Right forelimb (tissue), 1 donor: ENCODE data around the gene KIFC3.
"Not testable (repeated sequence)": the region's sequence is repeated elsewhere in the genome, so short reads cannot be mapped to it uniquely, and the experiment has no call there.

Experiments
- DNase-seq: peaks from one replicate; pipeline ENCODE4 v3.0.0-alpha.2; 2018

The KIFC3 gene

GRCh38 chr16:57825298-57826044 lies 23.2 kb upstream of the KIFC3 start:
- DNase-seq = no peak

DNA sequence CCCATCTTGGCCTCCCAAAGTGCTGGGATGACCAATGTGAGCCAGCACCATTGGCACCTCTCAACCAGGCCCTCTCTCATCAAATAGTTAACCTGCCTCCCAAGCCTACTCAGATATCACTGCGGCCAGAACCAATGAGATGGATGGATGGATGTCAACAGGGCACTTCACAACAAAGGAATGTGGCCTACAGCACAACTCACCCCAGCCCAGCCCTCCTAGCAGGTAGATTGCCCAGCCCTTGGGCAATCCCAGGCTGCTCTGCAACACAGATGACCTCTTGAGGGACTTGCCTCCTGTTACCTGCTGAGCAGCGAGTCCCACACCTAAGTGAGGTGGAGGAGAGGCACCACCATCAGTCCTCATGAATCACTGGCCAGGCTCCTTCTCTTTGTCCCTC lies 22.6 kb upstream of the KIFC3 start:
- DNase-seq = no peak

DNA sequence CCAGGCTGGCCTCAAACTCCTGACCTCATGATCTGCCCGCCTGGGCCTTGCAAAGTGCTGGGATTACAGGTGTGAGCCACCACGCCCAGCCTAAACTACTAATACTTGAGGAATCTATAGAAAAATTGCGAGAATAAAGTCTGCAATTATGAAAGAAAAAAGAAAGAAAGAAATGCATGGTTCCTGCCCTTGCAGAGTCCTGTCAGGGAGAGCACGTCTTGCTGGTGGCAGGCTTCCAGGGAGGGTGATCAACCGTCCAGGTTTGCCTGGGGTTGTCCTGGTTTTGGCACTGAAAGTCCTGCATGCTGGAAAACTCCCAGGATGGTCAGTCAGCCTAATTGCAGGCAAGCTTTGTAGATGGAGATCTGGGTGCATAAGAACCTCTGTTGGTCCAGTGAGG lies 21.5 kb upstream of the KIFC3 start:
- no peak for DNase-seq

DNA sequence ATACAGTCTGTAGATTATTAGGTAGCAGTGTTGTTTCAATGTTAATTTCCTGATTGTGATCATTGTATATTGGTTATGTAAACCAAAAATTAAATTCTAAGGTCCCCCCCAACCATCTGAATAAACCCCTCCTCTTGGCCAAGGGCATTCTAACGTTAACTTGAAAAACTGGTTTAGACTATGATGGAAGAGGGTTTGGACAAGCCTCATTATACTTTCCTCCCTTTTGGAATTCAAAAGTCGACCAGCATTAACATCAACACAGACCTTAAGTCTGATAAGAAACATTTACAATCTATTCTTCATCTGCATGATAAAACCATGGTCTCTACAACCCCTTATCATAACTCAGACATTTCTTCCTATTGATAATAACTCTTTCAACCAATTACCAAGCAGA lies 20.6 kb upstream of the KIFC3 start:
- no peak for DNase-seq

GRCh38 chr16:57822018-57822553 lies 19.8 kb upstream of the KIFC3 start:
- DNase-seq = no peak

DNA sequence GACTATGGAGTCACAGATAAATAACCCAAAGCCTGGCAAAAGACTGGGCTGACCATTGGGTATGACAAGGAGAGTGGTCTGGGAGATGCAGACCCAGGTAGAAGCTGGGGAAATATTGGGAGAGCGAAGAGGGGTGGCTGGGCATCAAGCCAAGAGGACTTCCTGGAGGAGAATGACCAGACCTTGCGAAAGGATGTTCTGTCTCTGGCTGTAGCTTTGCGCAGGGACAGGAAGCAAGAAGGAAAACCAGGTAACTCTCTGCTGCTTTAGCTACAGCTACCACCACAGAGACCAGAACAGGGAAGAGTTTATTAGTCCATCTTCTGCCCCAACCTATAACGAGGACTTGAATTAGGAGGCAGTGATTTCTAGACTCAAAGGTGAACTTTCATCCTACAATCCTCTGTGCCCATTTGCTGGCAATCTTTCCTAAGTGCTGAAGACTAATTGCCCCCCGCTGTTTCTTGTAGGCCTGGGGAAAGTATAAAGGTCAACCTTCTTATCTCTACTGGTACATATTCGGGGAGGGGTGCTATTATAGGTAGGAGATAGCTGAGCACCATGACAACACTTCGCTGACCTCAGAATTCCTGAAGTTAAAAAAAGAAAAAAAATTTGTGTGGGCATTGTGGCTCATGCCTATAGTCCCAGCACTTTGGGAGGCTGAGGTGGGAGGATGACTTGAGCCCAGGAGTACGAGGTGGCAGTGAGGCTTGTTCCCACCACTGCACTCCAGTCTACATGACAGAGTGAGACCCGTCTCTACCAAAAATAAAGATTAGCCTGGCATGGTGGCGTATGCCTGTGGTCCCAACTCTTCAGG lies 19.1 kb upstream of the KIFC3 start:
- DNase-seq = no peak

DNA sequence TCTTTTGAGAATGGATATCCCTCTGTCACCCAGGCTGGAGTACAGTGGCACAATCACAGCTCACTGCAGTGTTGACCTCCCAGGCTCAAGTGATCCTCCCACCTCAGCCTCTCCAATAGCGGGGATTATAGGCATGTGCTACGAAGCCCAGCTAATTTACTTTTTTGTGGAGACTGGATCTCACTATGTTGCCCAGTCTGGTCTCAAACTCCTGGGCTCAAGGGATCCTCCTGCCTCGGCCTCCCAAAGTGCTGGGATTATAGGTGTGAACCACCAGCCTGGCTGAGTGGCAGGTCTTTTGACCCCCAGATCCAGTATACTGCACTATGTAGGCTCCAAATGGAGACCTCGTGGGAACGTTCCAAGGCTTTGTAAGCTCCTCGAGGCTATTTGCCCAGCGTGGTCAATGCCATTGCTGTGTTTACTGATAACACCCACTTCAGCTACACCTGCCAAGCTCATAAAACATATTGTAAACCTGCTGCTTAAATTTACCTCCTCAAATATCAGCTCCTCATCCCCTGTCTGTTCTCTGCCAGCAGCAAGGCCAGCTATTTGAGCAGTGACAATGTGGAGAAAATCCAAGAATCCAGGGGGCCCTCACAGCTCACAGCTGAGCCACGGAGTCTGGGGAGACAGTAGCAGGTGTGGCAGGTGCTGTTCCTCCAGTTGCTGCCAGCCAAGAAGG lies 16.2 kb upstream of the KIFC3 start:
- no peak for DNase-seq

- DNase-seq = no peak
These were observed 15.4 kb upstream of the KIFC3 start for GRCh38 chr16:57817680-57818079.

GRCh38 chr16:57815987-57816745 lies 13.9 kb upstream of the KIFC3 start:
- DNase-seq = peak; percentile 83

DNA sequence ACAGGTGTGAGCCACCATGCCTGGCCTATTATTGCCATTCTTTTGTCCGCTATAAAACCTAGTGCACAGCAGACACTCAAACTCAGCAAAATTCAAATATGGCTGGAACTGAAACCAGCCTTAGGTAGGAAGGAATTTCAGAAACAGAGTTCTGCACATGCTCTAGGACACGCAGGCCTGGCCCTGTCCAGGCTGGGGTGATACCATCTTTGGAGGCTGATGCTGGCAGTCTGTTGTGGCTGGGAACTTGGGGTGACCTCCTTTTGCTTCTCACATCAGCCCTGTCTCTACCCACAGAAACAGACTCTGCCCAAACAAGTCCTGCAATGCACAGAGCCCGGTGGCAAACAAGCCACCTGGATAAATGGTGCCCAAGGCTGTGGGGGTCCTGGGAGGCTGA lies 12.6 kb upstream of the KIFC3 start:
- DNase-seq = no peak

- DNase-seq = no peak
These were observed 11.2 kb upstream of the KIFC3 start for GRCh38 chr16:57813466-57813865.

GRCh38 chr16:57811340-57811739 lies 9.0 kb upstream of the KIFC3 start:
- not testable (repeated sequence) for DNase-seq

DNA sequence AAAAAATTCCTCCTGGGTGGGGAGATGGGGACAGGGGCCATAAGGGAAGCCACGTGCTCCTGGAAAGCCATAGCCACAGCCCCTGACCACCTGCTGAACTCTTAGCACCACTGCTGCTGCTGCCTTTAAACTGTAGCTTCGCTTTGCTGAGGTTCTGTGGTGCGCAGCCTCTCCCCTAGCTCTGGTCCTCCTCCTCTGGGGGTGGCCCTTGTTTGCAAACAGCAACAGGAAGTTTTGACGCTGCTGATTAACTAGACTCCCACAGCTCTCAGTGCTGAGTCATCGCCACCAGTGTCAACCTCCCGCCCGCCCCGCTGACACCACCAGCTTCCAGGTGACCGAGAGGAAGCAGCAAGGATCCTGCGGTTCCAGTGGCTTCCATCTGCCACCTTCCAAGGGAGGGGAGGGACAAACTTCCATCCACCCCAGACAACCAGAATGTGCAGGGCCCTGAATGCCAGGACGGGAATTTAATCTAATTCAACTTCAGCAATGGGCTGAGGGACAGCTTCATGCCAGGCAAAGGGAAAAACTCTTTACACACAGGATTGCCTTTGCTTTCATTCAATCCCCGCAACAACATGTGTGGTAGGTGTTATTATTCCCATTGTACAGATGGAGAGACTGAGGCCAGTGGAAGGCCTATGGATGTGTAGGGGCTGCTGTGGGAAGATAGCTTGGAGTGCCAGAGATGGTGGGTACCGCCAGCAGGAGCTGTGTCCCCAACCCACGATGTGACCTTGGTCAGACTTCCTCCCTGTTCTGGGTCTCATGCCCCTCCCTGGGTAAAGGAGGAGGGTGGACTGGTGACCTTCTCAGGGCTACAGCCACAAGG lies 8.1 kb upstream of the KIFC3 start:
- no peak for DNase-seq

GRCh38 chr16:57809276-57810196 lies 7.2 kb upstream of the KIFC3 start:
- no peak for DNase-seq

GRCh38 chr16:57808589-57809228 lies 6.4 kb upstream of the KIFC3 start:
- no peak for DNase-seq

GRCh38 chr16:57807968-57808528 lies 5.8 kb upstream of the KIFC3 start:
- peak; percentile 76 for DNase-seq

GRCh38 chr16:57807252-57807967 lies 5.1 kb upstream of the KIFC3 start:
- no peak for DNase-seq

DNA sequence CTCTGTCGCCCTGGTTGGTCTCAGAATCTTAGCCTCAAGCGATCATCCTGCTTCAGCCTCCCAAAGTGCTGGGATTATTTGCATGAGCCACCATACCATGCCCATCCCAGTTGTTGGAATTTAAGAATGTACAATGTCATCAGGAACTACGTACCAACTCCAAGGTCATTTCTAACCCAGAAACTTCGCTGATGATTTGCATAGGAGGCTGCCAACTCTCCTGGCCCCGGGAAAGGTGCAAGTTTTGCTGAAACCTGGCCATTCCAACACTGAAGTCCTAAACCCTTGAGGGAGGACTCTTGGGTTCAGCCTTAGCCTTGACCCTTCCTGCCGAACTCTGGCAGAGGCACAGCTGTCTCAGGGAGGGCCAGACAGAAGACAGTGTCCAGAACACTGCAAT lies 2.9 kb upstream of the KIFC3 start:
- no peak for DNase-seq
